Esophagus muscularis mucosa (tissue), 4 donors: Measurements from ENCODE around the gene RPH3AL. TPM values are rescaled to one million over a fixed set of nuclear protein-coding genes. Genes with fewer than 3 reads are reported as not detected.
"Not testable (repeated sequence)": the region's sequence is repeated elsewhere in the genome, so short reads cannot be mapped to it uniquely, and the experiment has no call there.

Source experiments
- DNase-seq: peaks from one replicate; pipeline ENCODE4 v3.0.0-alpha.2; 2017; ENCODE audit errors: extremely low spot score
- H3K27ac ChIP-seq, 4 donors: fragments of 200-600 bp; sonication (generic); replicated peaks in 1 of 4; 1 replicate in 3 of 4; 2 replicates in 1 of 4; pipeline ENCODE4 v1.5.1; 2016 to 2019; ENCODE audit warnings: mild to moderate bottlenecking in 1 of 4
- H3K27me3 ChIP-seq, 4 donors: fragments of 200-600 bp; sonication (generic); one replicate each; pipeline versions ENCODE4 v1.5.1 to v1.6.0; 2016 to 2019
- H3K36me3 ChIP-seq, 4 donors: fragments of 200-600 bp; sonication (generic); one replicate each; pipeline ENCODE4 v1.5.1; 2016 to 2019
- H3K4me1 ChIP-seq, 4 donors: fragments of 200-600 bp; sonication (generic); one replicate each; pipeline ENCODE4 v1.5.1; 2016 to 2019
- H3K4me3 ChIP-seq, 4 donors: fragments of 200-600 bp; sonication (generic); 1 replicate in 2 of 4; 2 replicates in 2 of 4; pipeline ENCODE4 v1.5.1; 2016 to 2019; ENCODE audit warnings: mild to moderate bottlenecking in 4 of 4, moderate library complexity in 1 of 4
- H3K9me3 ChIP-seq, 4 donors: fragments of 200-600 bp; sonication (generic); 1 replicate in 3 of 4; 2 replicates in 1 of 4; pipeline ENCODE4 v1.5.1; 2016 to 2019
- EP300 ChIP-seq: sonication (generic); formaldehyde crosslinking; IDR thresholded peaks from one replicate; pipeline ENCODE4 v1.6.1; 2017; ENCODE audit warnings: antibody characterized with exemption
- POLR2A ChIP-seq: fragments of 450-650 bp; IDR thresholded peaks from one replicate; pipeline ENCODE4 v1.6.1; 2017; ENCODE audit warnings: antibody characterized with exemption, moderate library complexity, mild to moderate bottlenecking, low read depth
- POLR2AphosphoS5 ChIP-seq, 2 donors: sonication (generic); formaldehyde crosslinking; IDR thresholded peaks; one replicate each; pipeline ENCODE4 v1.6.1; 2017; ENCODE audit warnings: antibody characterized with exemption in 2 of 2
- WGBS: methylation state at CpG from one replicate; pipeline ENCODE4 v1.1.5; 2018; 5-methylcytosine and 5-hydroxymethylcytosine counted together
- intact Hi-C: fragments of 100-400 bp; cut with DNase I; formaldehyde crosslinking; loops from one replicate; pipeline ENCODE4 v1.15.1; 2023
- total RNA-seq, 4 donors: library from RNA; depleted of rRNA; stranded (reverse); fragments of >200 nt; gene quantifications; one replicate each; pipeline versions ENCODE4 v1.1.0 to v1.2.1, GENCODE V29; 2016
- TF ChIP-seq, protein P1 (sequence below), 3 experiments: fragments of 200-600 bp in 2 of 3; fragments of 450-650 bp in 1 of 3; sonication (generic) in 2 of 3; IDR thresholded peaks; one replicate each; pipeline ENCODE4 v1.5.1; 2017 to 2019; ENCODE audit warnings: antibody characterized with exemption in 3 of 3, mild to moderate bottlenecking in 2 of 3, moderate library complexity in 1 of 3

Gene RPH3AL
- total RNA-seq, 4 donors from 2014 or later, result 8.7 to 21.0 (median 14.8) TPM

DNA sequence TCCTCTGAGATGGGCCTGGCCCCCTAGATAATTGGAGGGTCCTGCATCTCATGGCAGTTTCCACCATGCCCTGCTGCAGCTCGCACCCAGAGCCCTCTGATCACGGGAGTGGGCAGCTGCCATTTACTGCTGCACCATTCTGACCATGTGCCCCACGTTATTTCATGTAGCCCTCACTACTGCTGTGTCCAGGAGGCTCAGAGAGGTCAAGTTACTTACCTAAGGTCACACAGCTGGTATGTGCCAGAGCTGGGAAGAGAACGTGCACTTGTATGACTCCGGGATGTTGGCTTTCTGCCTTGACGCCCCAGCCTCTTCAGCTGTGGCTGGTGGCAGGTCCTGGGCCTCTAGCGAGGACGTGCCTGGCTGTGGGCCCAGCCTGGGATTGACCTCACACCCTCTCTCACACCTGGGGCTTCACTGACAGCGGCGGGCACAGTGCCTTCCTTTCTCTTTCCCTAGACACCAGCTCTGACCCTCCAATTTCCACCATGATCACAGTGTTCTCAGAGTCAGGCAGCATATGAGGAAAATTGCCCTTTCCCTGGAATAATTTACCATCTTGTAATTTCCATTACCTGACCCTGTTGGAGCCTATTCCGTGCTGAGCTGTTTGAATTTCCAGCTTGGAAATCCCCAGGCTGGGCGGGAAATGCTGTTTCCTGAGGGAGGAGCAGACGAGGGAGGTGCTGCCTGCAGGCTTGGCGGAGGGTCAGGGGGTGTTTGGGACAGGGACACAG, 152.6 kb downstream of the RPH3AL start:
- Histone ChIP-seq H3K36me3 (no peaks in the 10 kb centered on the region), H3K27ac (peak overlapping the region in 3 of 4 donors; percentile 41 to 48 (median 43)), H3K9me3 (no peaks in the 10 kb centered on the region), H3K4me3 (no peak overlapping the region), H3K4me1 (peaks cover 12 to 24% (median 16%) of the 10 kb centered on the region in 4 donors), H3K27me3 (peaks cover 0 to 56% (median 0%) of the 10 kb centered on the region in 4 donors)
- TF ChIP-seq POLR2AphosphoS5 (IDR thresholded peaks at IDR 0.05), result peak in 1 of 2 donors; percentile 31
- TF ChIP-seq, protein P1, sequence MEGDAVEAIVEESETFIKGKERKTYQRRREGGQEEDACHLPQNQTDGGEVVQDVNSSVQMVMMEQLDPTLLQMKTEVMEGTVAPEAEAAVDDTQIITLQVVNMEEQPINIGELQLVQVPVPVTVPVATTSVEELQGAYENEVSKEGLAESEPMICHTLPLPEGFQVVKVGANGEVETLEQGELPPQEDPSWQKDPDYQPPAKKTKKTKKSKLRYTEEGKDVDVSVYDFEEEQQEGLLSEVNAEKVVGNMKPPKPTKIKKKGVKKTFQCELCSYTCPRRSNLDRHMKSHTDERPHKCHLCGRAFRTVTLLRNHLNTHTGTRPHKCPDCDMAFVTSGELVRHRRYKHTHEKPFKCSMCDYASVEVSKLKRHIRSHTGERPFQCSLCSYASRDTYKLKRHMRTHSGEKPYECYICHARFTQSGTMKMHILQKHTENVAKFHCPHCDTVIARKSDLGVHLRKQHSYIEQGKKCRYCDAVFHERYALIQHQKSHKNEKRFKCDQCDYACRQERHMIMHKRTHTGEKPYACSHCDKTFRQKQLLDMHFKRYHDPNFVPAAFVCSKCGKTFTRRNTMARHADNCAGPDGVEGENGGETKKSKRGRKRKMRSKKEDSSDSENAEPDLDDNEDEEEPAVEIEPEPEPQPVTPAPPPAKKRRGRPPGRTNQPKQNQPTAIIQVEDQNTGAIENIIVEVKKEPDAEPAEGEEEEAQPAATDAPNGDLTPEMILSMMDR (IDR thresholded peaks at IDR 0.05), result no peak
- WGBS, result 59% methylated on average over 13 of the region's 14 CpGs
- intact Hi-C loops, result no loop called here
- DNase-seq, result no peak

DNA sequence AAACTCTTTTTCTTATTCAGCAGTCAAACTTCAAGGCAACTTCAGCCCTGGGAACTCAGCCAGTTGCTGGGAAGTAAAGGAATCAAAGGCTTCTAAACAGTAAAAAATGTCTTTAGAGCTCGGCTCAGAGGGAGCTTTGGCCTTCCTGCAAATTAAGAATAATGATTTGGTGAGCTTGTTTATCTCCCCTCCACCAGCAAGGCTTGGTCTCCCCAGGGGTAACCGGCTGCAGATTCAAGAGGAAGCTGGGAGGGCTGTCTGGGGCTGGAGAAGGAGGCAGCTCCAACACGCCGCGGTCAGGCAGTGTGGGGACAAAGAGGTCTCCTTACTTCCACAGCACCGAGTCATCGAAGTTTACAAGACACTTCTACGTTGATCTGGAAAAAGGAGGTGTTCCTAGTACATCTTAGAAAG, 153.4 kb downstream of the RPH3AL start:
- peaks cover 0 to 58% (median 0%) of the 10 kb centered on the region in 4 donors for H3K27me3 ChIP-seq
- peak overlapping the region in 2 of 4 donors; percentile 32 to 41 for H3K27ac ChIP-seq
- TF ChIP-seq POLR2A (no peak), EP300 (no peak), POLR2AphosphoS5 (IDR thresholded peaks at IDR 0.05) (no peak)
- TF ChIP-seq, protein P1 (IDR thresholded peaks at IDR 0.05), result no peak
- peaks cover 12 to 24% (median 17%) of the 10 kb centered on the region in 4 donors for H3K4me1 ChIP-seq
- no peak overlapping the region for H3K4me3 ChIP-seq
- H3K36me3 ChIP-seq, result no peaks in the 10 kb centered on the region
- WGBS, result 16% methylated on average over 8 of the region's 8 CpGs
- DNase-seq, result no peak
- no peaks in the 10 kb centered on the region for H3K9me3 ChIP-seq
- intact Hi-C loops, result no loop called here

DNA sequence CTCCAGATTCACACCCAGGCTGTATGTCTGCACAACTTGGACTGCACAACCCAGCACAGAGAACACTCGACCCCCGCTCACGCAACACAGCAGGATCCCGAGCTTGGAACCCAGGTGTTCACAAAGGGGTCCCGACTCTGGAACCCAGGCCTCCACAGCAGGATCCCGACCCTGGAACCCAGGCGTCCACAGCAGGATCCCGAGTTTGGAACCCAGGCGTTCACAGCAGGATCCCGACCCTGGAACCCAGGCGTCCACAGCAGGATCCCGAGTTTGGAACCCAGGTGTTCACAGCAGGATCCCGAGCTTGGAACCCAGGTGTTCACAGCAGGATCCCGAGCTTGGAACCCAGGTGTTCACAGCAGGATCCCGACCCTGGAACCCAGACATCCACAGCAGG, 154.4 kb downstream of the RPH3AL start:
- intact Hi-C loops, H3K27ac ChIP-seq, DNase-seq, H3K36me3 ChIP-seq, H3K9me3 ChIP-seq, H3K4me3 ChIP-seq: not testable (repeated sequence)
- WGBS, result 86% methylated on average over 12 of the region's 15 CpGs
- peaks cover 0 to 63% (median 0%) of the 10 kb centered on the region in 4 donors for H3K27me3 ChIP-seq
- peaks cover 12 to 24% (median 17%) of the 10 kb centered on the region in 4 donors for H3K4me1 ChIP-seq

DNA sequence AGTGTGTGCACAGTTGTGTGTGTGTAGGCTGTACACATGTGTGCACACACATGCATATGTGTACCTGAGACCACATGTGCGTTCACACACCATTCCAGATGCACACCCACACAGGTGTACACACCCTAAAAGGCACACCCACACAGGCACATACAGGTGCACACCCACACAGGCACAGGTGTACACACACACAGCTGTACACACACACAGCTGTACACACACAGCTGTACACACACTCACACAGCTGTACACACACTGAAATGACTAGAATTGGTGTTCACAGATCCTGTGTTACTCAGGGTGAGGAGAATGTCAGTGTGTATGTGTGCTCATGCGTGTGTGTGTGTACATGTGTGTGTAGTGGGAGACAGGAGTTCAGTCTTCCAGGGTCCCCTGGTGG, 155.3 kb downstream of the RPH3AL start:
- intact Hi-C loops, result no loop called here
- peaks cover 12 to 24% (median 17%) of the 10 kb centered on the region in 4 donors for H3K4me1 ChIP-seq
- H3K36me3 ChIP-seq, result no peaks in the 10 kb centered on the region
- no peak for DNase-seq
- H3K27me3 ChIP-seq, result peaks cover 0 to 61% (median 0%) of the 10 kb centered on the region in 4 donors
- H3K27ac ChIP-seq, result no peak overlapping the region
- H3K4me3 ChIP-seq, result no peak overlapping the region
- no peaks in the 10 kb centered on the region for H3K9me3 ChIP-seq
- 100% methylated on average over 2 of the region's 2 CpGs for WGBS
- no peak for TF ChIP-seq EP300
- no peak for TF ChIP-seq POLR2AphosphoS5 (IDR thresholded peaks at IDR 0.05)
- TF ChIP-seq POLR2A, result no peak
- TF ChIP-seq, protein P1 (IDR thresholded peaks at IDR 0.05), result no peak

DNA sequence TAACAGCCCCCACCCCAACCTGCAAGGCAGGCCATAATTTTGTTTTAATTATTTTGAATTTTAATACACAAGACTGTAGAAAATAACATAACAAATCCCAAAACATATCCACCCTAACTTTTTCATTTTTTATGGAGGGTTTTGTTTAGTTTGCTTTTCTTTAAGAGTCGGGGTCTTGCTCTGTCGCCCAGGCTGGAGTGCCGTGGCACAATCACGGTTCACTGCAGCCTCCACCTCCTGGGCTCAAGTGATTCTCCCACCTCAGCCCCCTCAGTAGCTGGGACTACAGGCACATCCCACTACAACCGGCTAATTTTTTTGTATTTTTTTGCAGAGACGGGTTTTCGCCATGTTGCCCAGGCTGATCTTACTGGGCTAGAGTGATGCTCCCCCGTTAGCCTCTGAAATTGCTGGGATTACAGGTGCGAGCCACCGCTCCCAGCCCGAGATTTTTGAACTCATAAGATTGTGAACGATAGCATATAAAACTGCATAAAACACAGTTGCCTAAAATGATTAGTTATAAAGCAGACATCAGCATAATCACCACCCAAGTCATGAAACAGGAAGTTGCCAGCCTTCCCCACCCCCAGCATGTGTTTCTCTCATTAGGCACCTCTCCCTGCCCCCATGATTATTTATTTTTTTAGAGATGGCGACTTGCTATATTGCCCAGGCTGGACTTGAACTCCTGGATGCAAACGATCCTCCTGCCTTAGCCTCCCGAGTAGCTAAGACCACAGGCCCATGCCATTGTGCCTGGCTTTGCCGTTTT, 157.6 kb downstream of the RPH3AL start:
- 83% methylated on average over 16 of the region's 16 CpGs for WGBS
- Histone ChIP-seq H3K27ac (no peak overlapping the region), H3K27me3 (peaks cover 0 to 54% (median 0%) of the 10 kb centered on the region in 4 donors), H3K36me3 (no peaks in the 10 kb centered on the region), H3K4me3 (no peak overlapping the region), H3K4me1 (peaks cover 12 to 14% (median 13%) of the 10 kb centered on the region in 4 donors), H3K9me3 (no peaks in the 10 kb centered on the region)
- DNase-seq, result no peak
- intact Hi-C loops, result no loop called here
- TF ChIP-seq EP300, result no peak
- TF ChIP-seq POLR2AphosphoS5 (IDR thresholded peaks at IDR 0.05), result no peak
- TF ChIP-seq, protein P1 (IDR thresholded peaks at IDR 0.05), result no peak
- TF ChIP-seq POLR2A, result no peak
